OCI-LY7 (cell line): ENCODE results near the gene RIN2. TPM values are rescaled to one million over a fixed set of nuclear protein-coding genes. Genes with fewer than 3 reads are reported as not detected.

Experiments used
- BruUV-seq: library from RNA; stranded (reverse); fragments of 400-500 nt; replicated peaks from 2 replicates; lab custom pipeline; 2021; lab: Mats Ljungman, UMichigan
- CTCF ChIA-PET: fragments of 300-600 bp; sonication (Branson Sonifier 250); formaldehyde crosslinking; loops from one replicate; lab custom pipeline; 2022; ENCODE audit warnings: antibody characterized with exemption; ENCODE audit not compliant: unreplicated experiment; lab: Charles Lee
- POLR2A ChIA-PET: fragments of 300-600 bp; sonication (Branson Sonifier 250); formaldehyde crosslinking; loops from one replicate; lab custom pipeline; 2022; ENCODE audit warnings: antibody characterized with exemption; lab: Charles Lee
- DNase-seq: peaks from one replicate; pipeline ENCODE4 v3.0.0-alpha.2; 2015; ENCODE audit warnings: low spot score
- H2AFZ ChIP-seq: fragments of 200-600 bp; sonication (generic), shearing (Covaris generic); 2 replicates; pipeline ENCODE4 v1.6.1; 2014; ENCODE audit warnings: mild to moderate bottlenecking, antibody characterized with exemption, low read length, moderate library complexity
- H3K27ac ChIP-seq: fragments of 200-600 bp; sonication (generic); 2 replicates; pipeline ENCODE4 v1.5.1; 2014; ENCODE audit warnings: mixed run types, low read depth, mild to moderate bottlenecking, moderate library complexity, low read length, inconsistent platforms; ENCODE audit not compliant: poor library complexity, severe bottlenecking
- H3K36me3 ChIP-seq: fragments of 200-600 bp; sonication (generic); 2 replicates; pipeline ENCODE4 v1.6.1; 2014; ENCODE audit warnings: mild to moderate bottlenecking, antibody characterized with exemption, low read length, moderate library complexity, mixed read lengths; ENCODE audit not compliant: insufficient read depth
- H3K4me1 ChIP-seq: fragments of 200-600 bp; sonication (generic); 2 replicates; pipeline ENCODE4 v1.5.1; 2014; ENCODE audit warnings: mild to moderate bottlenecking, low read length; ENCODE audit not compliant: insufficient read depth, poor library complexity, severe bottlenecking
- H3K4me2 ChIP-seq: fragments of 200-600 bp; sonication (generic); 2 replicates; pipeline ENCODE4 v1.6.1; 2014; ENCODE audit warnings: mild to moderate bottlenecking, low read length
- H3K4me3 ChIP-seq: fragments of 200-600 bp; sonication (generic); 2 replicates; pipeline ENCODE4 v1.5.1; 2014; ENCODE audit warnings: mild to moderate bottlenecking, low read depth, low read length; ENCODE audit not compliant: poor library complexity, severe bottlenecking
- H3K79me2 ChIP-seq: fragments of 200-600 bp; sonication (generic); 2 replicates; pipeline ENCODE4 v1.6.1; 2016; ENCODE audit warnings: low read depth, mild to moderate bottlenecking, low read length, moderate library complexity, mixed read lengths; ENCODE audit not compliant: insufficient read depth
- H3K9me2 ChIP-seq: fragments of 200-600 bp; sonication (generic); 2 replicates; pipeline ENCODE4 v1.6.1; 2016; ENCODE audit warnings: mild to moderate bottlenecking, low read length, mixed read lengths; ENCODE audit not compliant: insufficient read depth
- H3K9me3 ChIP-seq: fragments of 200-600 bp; sonication (generic); 2 replicates; pipeline ENCODE4 v1.6.1; 2014; ENCODE audit warnings: mild to moderate bottlenecking, mixed run types, low read length, mixed read lengths
- H4K20me1 ChIP-seq: fragments of 200-600 bp; sonication (generic); 2 replicates; pipeline ENCODE4 v1.6.1; 2014; ENCODE audit warnings: mild to moderate bottlenecking, antibody characterized with exemption, low read length, moderate library complexity, mixed read lengths; ENCODE audit not compliant: insufficient read depth
- CTCF ChIP-seq: fragments of 200-600 bp; sonication (generic); conservative IDR thresholded peaks from 2 replicates; pipeline ENCODE4 v1.5.1; 2014; ENCODE audit warnings: mild to moderate bottlenecking, antibody characterized with exemption, low read length, moderate library complexity, mixed read lengths
- EZH2phosphoT487 ChIP-seq: fragments of 200-600 bp; sonication (generic); IDR thresholded peaks from 2 replicates; pipeline ENCODE4 v1.6.1; 2018; ENCODE audit warnings: low read depth, borderline replicate concordance, mild to moderate bottlenecking, mixed run types, antibody characterized with exemption, low read length, moderate library complexity, mixed read lengths
- intact Hi-C: fragments of 100-400 bp; cut with micrococcal nuclease; formaldehyde crosslinking; loops from one replicate; pipeline ENCODE4 v1.10.0; 2022; ENCODE audit not compliant: unreplicated experiment
- total RNA-seq, 2 experiments: library from RNA; depleted of rRNA in 1 of 2; stranded (reverse); fragments of >200 nt in 1 of 2; shearing (Covaris generic) in 1 of 2; gene quantifications; 2 replicates each; pipeline ENCODE4 v1.2.3, GENCODE V29; 2014 to 2022

The RIN2 gene
- total RNA-seq, 2 experiments from 2014 or later, result not detected

DNA sequence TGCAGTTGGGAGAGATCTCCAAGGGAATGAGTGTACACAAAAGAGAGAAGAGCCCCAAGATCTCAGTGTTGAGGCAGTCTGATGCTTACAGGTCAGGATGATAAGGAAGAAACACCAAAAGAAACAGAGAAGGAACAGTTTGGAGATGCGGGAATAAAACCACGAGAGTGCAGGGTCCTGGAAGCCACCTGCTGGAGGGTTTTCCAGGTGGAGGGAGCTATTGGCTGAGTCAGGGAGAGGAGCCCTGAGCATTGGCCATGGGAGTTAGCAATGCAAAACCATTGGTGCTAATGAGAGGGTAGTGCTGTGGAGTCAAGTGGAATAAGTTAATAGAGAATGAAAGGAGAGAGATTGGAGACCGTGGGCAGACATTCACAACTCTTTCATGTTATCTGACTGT lies 39.2 kb upstream of the RIN2 start:
- Histone ChIP-seq H2AFZ (no peak overlapping the region), H3K4me3 (no peak overlapping the region), H3K36me3 (no peaks in the 10 kb centered on the region), H4K20me1 (no peaks in the 10 kb centered on the region), H3K9me3 (no peaks in the 10 kb centered on the region), H3K79me2 (no peaks in the 10 kb centered on the region), H3K9me2 (no peaks in the 10 kb centered on the region), H3K4me1 (no peaks in the 10 kb centered on the region), H3K4me2 (no peak overlapping the region), H3K27ac (no peak overlapping the region)
- CTCF ChIA-PET, result no interaction called here
- POLR2A ChIA-PET, result no interaction called here
- intact Hi-C loops, result no loop called here
- TF ChIP-seq EZH2phosphoT487, result no peak
- no peak for TF ChIP-seq CTCF
- no TSS peak for BruUV-seq
- no peak for DNase-seq

GRCh38 chr20:19720991-19721390 lies 37.1 kb upstream of the RIN2 start:
- Histone ChIP-seq H3K27ac (no peak overlapping the region), H3K79me2 (no peaks in the 10 kb centered on the region), H2AFZ (no peak overlapping the region), H4K20me1 (no peaks in the 10 kb centered on the region), H3K36me3 (no peaks in the 10 kb centered on the region), H3K9me3 (no peaks in the 10 kb centered on the region), H3K4me3 (no peak overlapping the region), H3K9me2 (no peaks in the 10 kb centered on the region), H3K4me1 (no peaks in the 10 kb centered on the region), H3K4me2 (no peak overlapping the region)
- no TSS peak for BruUV-seq
- CTCF ChIA-PET, result no interaction called here
- no peak for DNase-seq
- intact Hi-C loops, result no loop called here
- POLR2A ChIA-PET, result no interaction called here
- TF ChIP-seq EZH2phosphoT487 (no peak), CTCF (no peak)

GRCh38 chr20:19723051-19723450 lies 35.0 kb upstream of the RIN2 start:
- Histone ChIP-seq H3K4me3 (no peak overlapping the region), H3K27ac (no peak overlapping the region), H3K36me3 (no peaks in the 10 kb centered on the region), H3K4me2 (no peak overlapping the region), H3K4me1 (no peaks in the 10 kb centered on the region), H3K79me2 (no peaks in the 10 kb centered on the region), H4K20me1 (no peaks in the 10 kb centered on the region), H2AFZ (no peak overlapping the region), H3K9me2 (no peaks in the 10 kb centered on the region), H3K9me3 (no peaks in the 10 kb centered on the region)
- no peak for DNase-seq
- intact Hi-C loops, result no loop called here
- TF ChIP-seq CTCF, result no peak
- TF ChIP-seq EZH2phosphoT487, result no peak
- CTCF ChIA-PET, result no interaction called here
- POLR2A ChIA-PET, result no interaction called here
- no TSS peak for BruUV-seq
